ENCODE results near the gene HSPBAP1.
"Not testable (repeated sequence)": the region's sequence is repeated elsewhere in the genome, so short reads cannot be mapped to it uniquely, and the experiment has no call there.

Gene HSPBAP1

GRCh38 chr3:122785231-122785630 is 8.4 kb downstream of the HSPBAP1 start:
- DNase-seq (ENCODE audit: low read depth, low spot score): no peak

- no peak for DNase-seq (ENCODE audit: low read depth, low spot score)
These were observed 9.2 kb downstream of the HSPBAP1 start for GRCh38 chr3:122784436-122784835.

- no peak for DNase-seq (ENCODE audit: low read depth, low spot score)
These were observed 10.8 kb downstream of the HSPBAP1 start for GRCh38 chr3:122782804-122783203.

DNA sequence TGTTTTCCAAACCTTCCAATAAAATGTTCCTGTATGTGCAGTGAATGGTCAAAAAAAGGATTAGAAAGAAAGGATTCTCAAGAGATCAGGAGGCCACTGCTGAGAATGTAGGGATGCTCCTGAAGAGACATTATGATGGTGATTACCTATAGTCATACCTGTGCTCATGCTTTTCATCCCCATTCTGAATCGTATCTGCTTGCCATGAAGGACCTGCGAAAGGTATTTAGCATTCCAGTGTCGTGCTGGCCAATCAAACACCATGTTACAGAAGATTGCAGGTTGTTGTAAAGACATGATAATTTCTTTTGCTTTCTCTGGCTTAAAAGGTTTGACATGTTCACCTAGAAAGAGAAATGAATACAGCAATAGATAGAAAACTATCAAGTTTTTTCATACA is 16.1 kb downstream of the HSPBAP1 start:
- no peak for DNase-seq (ENCODE audit: low read depth, low spot score)

- no peak for DNase-seq (ENCODE audit: low read depth, low spot score)
These were observed 16.8 kb downstream of the HSPBAP1 start for GRCh38 chr3:122776675-122777468.

DNA sequence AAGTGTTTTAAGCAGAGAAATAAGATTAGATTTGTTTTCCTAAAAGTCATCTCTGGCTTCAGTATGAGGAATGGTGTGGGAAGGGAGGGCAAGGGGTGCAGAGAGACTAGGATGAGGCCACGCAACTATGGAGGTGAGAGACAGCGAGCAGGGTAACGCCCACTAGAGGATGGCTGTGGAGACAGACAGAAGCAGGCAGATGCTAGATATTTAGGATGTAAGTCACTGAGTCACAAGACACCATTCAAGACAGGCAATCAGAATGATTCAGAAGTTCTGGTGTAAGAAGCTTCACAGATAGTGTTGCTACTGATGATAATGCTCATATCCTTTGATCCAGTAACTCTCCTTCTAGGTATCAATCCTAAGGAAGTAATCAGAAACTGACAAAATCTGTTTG is 19.1 kb downstream of the HSPBAP1 start:
- no peak for DNase-seq (ENCODE audit: low read depth, low spot score)

DNA sequence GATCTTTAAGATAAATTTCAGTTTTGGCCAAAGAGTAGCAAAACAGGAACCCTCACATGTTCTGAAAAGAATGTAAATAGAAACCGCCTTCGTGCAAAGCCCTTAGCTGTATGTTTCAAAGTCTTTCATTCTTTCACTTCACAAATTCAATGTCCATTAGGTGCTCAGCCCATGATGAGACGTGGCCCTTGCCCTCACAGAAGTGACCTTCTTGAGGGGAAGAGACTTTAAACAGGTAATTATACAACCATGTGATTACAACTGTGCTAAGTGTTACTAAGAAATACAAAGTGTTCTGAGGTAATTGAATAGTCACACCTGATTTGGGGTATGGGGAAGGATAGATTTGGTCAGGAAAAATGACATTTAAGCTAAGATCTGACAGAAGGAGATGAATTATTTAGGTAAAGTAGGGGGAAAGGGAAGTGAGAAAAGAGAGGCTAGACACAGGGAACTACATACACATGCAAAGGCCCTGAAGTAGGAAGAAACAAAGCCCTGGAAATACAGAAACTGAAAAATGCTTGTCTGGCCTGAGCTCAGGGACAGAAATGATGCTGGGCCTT is 19.6 kb downstream of the HSPBAP1 start:
- no peak for DNase-seq (ENCODE audit: low read depth, low spot score)

DNA sequence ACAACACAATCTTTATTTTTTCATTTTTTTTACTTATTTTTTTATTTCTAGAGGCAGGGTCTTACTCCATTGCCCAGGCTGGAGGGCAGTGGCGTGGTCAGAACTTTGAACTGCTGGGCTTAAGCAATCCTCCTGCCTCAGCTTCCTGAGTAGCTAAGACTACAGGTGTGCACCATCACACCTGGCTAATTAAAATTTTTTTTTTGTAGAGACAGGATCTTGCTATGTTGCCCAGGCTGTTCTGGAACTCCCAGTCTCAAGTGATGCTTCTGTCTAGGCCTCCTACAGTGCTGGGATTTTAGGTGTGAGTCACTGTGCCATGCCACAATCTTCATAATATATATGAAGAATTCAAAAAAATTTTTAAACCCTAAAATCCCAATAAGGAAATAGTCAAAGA is 20.8 kb downstream of the HSPBAP1 start:
- no peak for DNase-seq (ENCODE audit: low read depth, low spot score)

DNA sequence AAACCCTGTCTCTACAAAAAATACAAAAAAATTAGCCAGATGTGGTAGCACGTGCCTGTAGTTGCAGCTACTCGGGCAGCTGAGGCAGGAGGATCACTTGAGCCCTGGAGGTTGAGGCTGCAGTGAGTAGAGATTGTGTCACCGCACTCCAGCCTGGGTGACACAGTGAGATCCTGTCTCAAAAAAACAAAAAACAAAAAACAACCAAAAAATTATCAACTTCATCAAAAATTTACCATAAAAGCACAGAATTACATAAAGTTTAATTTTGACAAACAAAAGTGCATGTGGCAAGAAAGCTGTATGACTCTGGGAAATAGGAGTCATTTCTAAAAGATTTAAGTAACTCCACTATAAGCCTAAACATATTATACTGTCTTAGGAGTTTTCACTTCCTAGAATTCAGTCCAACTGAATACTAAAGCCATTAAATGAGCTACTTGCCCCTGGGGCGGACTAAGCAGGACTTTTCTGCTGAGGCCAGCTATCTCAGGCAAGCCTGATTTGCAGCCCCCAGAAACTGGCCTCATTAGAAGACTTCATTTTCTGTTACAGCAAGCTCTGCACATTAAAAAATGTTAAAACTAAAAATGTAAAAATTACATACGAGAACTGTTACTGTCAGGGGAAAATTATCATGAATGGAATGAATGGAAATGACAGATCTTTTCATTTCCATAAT is 23.0 kb downstream of the HSPBAP1 start:
- DNase-seq (ENCODE audit: low read depth, low spot score): no peak

GRCh38 chr3:122767540-122768372 is 25.9 kb downstream of the HSPBAP1 start:
- no peak for DNase-seq (ENCODE audit: low read depth, low spot score)

DNA sequence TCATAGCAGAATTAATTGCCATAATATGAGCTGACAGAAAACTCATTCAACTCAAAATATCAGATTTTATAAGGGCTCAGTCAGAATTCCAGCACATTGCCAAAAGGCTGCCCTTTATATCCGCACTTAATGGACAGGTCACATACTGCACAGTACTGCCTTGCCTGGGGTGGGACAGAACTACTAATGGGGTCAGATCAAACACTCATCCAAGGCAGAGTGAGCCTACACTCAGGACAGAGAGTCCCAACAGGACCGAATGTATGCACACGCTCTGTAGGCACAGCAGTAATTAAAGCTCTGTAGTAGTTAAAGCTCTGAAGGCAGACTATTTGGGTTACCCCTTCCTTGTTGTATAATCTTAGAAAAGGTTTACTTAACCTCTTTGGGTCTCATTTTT is 27.2 kb downstream of the HSPBAP1 start:
- DNase-seq (ENCODE audit: low read depth, low spot score): no peak

DNA sequence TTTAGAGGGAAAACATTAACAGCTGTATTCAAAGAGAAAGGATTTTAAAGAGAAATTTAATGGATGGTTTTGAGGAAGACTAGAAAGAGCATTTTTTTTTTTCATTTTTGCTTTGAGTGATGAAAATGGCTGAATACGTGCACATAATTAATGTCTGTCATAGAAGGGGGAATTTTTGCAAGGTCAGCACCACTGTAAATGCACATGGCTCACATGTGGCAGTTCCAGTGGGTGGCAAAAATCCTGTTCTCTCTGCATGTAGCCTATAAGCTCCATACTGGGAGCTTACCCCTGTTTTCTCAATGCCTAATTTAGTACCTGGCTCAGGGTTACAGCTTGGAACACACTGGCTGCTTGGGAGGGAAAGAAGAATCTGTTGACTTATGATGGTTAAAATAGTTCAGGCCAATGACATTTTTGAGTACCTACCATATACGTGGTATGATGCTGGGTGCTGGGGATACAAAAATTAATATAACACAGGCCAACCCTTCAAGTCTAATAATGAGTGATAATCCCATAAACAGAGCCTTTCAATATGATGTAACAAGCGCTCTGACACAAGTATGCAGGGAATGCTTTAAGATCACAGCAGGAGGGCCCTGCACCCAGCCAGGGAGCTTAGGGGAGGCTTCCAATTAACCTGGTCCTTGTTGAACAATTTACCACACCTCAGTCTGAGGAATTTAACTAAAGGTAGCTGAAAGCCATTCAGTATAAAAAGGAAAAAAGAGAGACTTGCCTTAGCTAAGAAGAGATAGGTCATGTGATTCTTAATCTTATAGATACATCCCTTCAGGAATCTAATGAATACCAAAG is 33.0 kb downstream of the HSPBAP1 start:
- no peak for DNase-seq (ENCODE audit: low read depth, low spot score)

- no peak for DNase-seq (ENCODE audit: low read depth, low spot score)
These were observed 34.6 kb downstream of the HSPBAP1 start for GRCh38 chr3:122758877-122759560.

DNA sequence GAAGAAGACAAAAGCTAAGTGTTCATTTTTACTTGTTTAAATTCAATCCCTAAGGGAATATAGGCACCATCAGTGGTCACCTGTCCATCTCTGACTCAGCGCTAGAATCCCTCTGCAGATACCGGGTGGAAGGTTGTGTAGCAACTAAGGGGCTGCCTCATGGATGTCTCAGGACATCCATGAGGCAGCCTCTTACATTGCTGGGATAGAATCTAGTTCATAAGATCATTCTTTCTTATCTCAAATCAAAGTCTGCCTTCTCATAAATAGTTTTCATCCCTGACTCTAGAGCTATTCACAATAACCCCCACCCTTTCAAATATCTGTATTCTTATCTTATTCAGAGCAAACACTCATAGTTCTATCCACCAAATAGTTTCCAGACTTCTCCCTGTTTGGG is 38.1 kb downstream of the HSPBAP1 start:
- DNase-seq (ENCODE audit: low read depth, low spot score): no peak

DNA sequence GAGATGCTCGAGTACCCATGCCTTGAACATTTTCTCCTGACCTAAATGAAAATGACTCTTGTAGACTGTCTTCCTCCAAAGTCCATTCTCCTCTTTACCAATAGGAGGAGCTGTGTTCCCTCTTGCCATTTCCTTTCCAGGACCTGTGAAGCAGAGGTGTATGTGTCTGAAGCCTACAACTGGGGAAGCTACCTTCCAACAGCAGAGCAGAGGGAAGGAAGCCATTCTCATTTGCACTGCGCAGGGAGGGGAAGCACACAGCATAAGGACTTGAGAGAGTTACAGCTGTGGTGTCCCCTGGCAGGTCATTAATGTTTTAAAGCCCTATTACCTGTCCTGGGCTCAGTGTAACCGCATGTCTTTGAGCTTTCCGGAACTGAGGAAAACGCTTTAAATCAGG is 38.7 kb downstream of the HSPBAP1 start:
- DNase-seq (ENCODE audit: low read depth, low spot score): no peak

- DNase-seq (ENCODE audit: low read depth, low spot score): no peak
These were observed 45.3 kb downstream of the HSPBAP1 start for GRCh38 chr3:122748347-122748746.

DNA sequence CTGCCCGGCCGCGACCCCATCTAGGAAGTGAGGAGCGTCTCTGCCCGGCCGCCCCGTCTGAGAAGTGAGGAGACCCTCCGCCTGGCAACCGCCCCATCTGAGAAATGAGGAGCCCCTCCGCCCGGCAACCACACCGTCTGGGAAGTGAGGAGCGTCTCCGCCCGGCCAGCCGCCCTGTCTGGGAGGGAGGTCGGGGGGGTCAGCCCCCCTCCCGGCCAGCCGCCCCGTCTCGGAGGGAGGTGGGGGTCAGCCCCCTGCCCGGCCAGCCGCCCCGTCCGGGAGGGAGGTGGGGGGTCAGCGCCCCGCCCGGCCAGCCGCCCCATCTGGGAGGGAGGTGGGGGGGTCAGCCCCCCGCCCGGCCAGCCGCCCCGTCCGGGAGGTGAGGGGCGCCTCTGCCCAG is 46.3 kb downstream of the HSPBAP1 start:
- DNase-seq (ENCODE audit: low read depth, low spot score): not testable (repeated sequence)

- DNase-seq (ENCODE audit: low read depth, low spot score): no peak
These were observed 48.1 kb downstream of the HSPBAP1 start for GRCh38 chr3:122745369-122746021.

GRCh38 chr3:122743581-122744120 is 50.0 kb downstream of the HSPBAP1 start:
- no peak for DNase-seq (ENCODE audit: low read depth, low spot score)

DNA sequence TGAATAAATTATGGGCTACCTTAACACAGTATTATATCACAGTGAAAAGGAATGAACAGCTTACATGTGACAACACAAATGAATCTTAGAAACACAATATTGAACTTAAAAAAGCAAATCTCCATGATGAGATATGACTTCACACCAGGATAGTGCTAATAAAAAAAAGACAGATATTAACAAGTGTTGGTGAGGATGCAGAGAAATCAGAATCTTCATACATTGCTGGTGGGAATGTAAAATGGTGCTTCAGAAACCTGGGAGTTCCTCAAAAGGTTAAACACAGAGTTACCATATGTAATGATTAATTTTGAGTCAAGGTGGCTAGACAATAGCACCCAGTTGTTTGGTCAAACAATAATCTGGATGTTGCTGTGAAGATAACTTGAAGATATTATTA is 51.4 kb downstream of the HSPBAP1 start:
- DNase-seq (ENCODE audit: low read depth, low spot score): no peak
